Endothelial cell of umbilical vein (primary cell): ENCODE measurements around the gene RNF157. TPM values are rescaled to one million over a fixed set of nuclear protein-coding genes. Genes with fewer than 3 reads are reported as not detected.
A peak's percentile ranks its signal among the peaks of the same experiment; 100 is the strongest.

Source experiments
- BruUV-seq: library from RNA; stranded (reverse); fragments of 400-500 nt; replicated peaks from 2 replicates; lab custom pipeline; 2021; lab: Mats Ljungman, UMichigan
- CTCF ChIA-PET: fragments of 300-600, 350-600 bp; sonication (Branson Sonifier 250); formaldehyde crosslinking; loops from one replicate; lab custom pipeline; 2021; ENCODE audit warnings: antibody characterized with exemption, inconsistent platforms; lab: Charles Lee
- POLR2A ChIA-PET: fragments of 300-600, 350-600 bp; sonication (Branson Sonifier 250); formaldehyde crosslinking; loops from one replicate; lab custom pipeline; 2021; ENCODE audit warnings: antibody characterized with exemption, inconsistent platforms; lab: Charles Lee
- DNase-seq: peaks from one replicate; pipeline ENCODE4 v3.0.0-alpha.2; 2011; ENCODE audit warnings: low read depth, low spot score
- FAIRE-seq: peaks from 2 replicates; lab custom pipeline; 2011; peaks lifted over from hg19 to GRCh38; lab: Jason Lieb, UNC
- H2AFZ ChIP-seq: 2 replicates; pipeline ENCODE4 v1.6.0; 2012; ENCODE audit warnings: low read depth, low read length, control low read depth, inconsistent platforms
- H3K27ac ChIP-seq: 2 replicates; pipeline ENCODE4 v1.5.1; 2011; ENCODE audit warnings: low read depth, mild to moderate bottlenecking, control low read depth, low read length, moderate library complexity; ENCODE audit not compliant: insufficient read depth
- H3K27me3 ChIP-seq, 2 experiments: 2 replicates each; pipeline versions ENCODE4 v1.6.0 to v1.6.1; 2011; ENCODE audit warnings: low read length in 2 of 2, mixed read lengths in 1 of 2; ENCODE audit not compliant: control insufficient read depth in 2 of 2, insufficient read depth in 2 of 2
- H3K36me3 ChIP-seq, 2 experiments: 2 replicates in 1 of 2; 3 replicates in 1 of 2; pipeline ENCODE4 v1.5.1; 2011; ENCODE audit warnings: low read length in 2 of 2, mild to moderate bottlenecking in 1 of 2, moderate library complexity in 1 of 2; ENCODE audit not compliant: control insufficient read depth in 2 of 2, insufficient read depth in 2 of 2; ENCODE audit errors: extremely low read depth in 1 of 2
- H3K4me1 ChIP-seq: 3 replicates; pipeline ENCODE4 v1.5.1; 2011; ENCODE audit warnings: mild to moderate bottlenecking, low read length; ENCODE audit not compliant: control insufficient read depth, insufficient read depth; ENCODE audit errors: extremely low read depth
- H3K4me2 ChIP-seq: 2 replicates; pipeline ENCODE4 v1.6.1; 2011; ENCODE audit warnings: low read length, control low read depth, mixed read lengths; ENCODE audit not compliant: insufficient read depth
- H3K4me3 ChIP-seq, 3 experiments: fragments of 200-600 bp in 1 of 3; sonication (generic), shearing (Covaris generic) in 1 of 3; replicated peaks in 1 of 3; 2 replicates each; pipeline ENCODE4 v1.5.1; 2011 to 2016; ENCODE audit warnings: control low read depth in 3 of 3, low read length in 3 of 3, mild to moderate bottlenecking in 2 of 3, inconsistent platforms in 1 of 3, low read depth in 1 of 3, moderate library complexity in 1 of 3; ENCODE audit not compliant: insufficient read depth in 1 of 3
- H3K79me2 ChIP-seq: 2 replicates; pipeline ENCODE4 v1.6.0; 2012; ENCODE audit warnings: low read length, inconsistent platforms; ENCODE audit not compliant: control insufficient read depth, insufficient read depth
- H3K9ac ChIP-seq: replicated peaks from 2 replicates; pipeline ENCODE3; 2011; ENCODE audit warnings: low read length, control low read depth; ENCODE audit not compliant: insufficient read depth; ENCODE audit errors: extremely low read depth
- H3K9me1 ChIP-seq: replicated peaks from 3 replicates; pipeline ENCODE4 v1.6.0; 2011; ENCODE audit warnings: mild to moderate bottlenecking, low read length; ENCODE audit not compliant: control insufficient read depth, insufficient read depth; ENCODE audit errors: extremely low read depth
- H3K9me3 ChIP-seq: replicated peaks from 2 replicates; pipeline ENCODE4 v1.5.1; 2012; ENCODE audit warnings: low read length, inconsistent platforms; ENCODE audit not compliant: control insufficient read depth, insufficient read depth
- H4K20me1 ChIP-seq: replicated peaks from 2 replicates; pipeline ENCODE3; 2011; ENCODE audit warnings: mild to moderate bottlenecking, low read length; ENCODE audit not compliant: control insufficient read depth, insufficient read depth; ENCODE audit errors: extremely low read depth
- EZH2 ChIP-seq: IDR thresholded peaks from 2 replicates; pipeline ENCODE4 v1.6.1; 2012; ENCODE audit warnings: borderline replicate concordance, low read depth, mild to moderate bottlenecking, moderate library complexity, low read length, inconsistent platforms; ENCODE audit not compliant: severe bottlenecking
- FOS ChIP-seq: IDR thresholded peaks from 2 replicates; pipeline ENCODE4 v1.6.1; 2011; ENCODE audit warnings: mild to moderate bottlenecking, low read length, moderate library complexity, borderline replicate concordance; ENCODE audit not compliant: insufficient read depth
- GATA2 ChIP-seq: IDR thresholded peaks from 2 replicates; pipeline ENCODE4 v1.7.0; 2011; ENCODE audit warnings: low read depth, mild to moderate bottlenecking, moderate library complexity, mixed read lengths, low read length; ENCODE audit not compliant: insufficient read length, insufficient read depth
- JUN ChIP-seq: IDR thresholded peaks from 2 replicates; pipeline ENCODE4 v1.6.1; 2011; ENCODE audit warnings: borderline replicate concordance, low read depth; ENCODE audit not compliant: insufficient read length, insufficient read depth
- MYC ChIP-seq: IDR thresholded peaks from one replicate; pipeline ENCODE4 v1.6.1; 2011; ENCODE audit warnings: mild to moderate bottlenecking, low read depth, low read length
- POLR2A ChIP-seq: IDR thresholded peaks from 2 replicates; pipeline ENCODE4 v1.6.1; 2012; ENCODE audit warnings: low read depth, mild to moderate bottlenecking, control low read depth, low read length
- POLR2AphosphoS5 ChIP-seq: IDR thresholded peaks from 2 replicates; pipeline ENCODE4 v1.6.1; 2012; ENCODE audit warnings: low read depth, mild to moderate bottlenecking, control low read depth, low read length, moderate library complexity; ENCODE audit not compliant: insufficient read depth
- dilution Hi-C: fragments of 300-500 bp; cut with MboI; formaldehyde crosslinking; loops from one replicate; pipeline ENCODE4 v1.15.0; 2019; ENCODE audit warnings: low sequenced_read_pairs; ENCODE audit not compliant: extremely low pct_ligation_motif_present
- intact Hi-C: fragments of 100-400 bp; cut with micrococcal nuclease; formaldehyde crosslinking; loops from one replicate; pipeline ENCODE4 v1.10.0; 2022
- polyA plus RNA-seq, 4 experiments: library from polyadenylated mRNA; depleted of rRNA in 3 of 4; stranded (reverse) in 3 of 4; unstranded in 1 of 4; fragments of >200 nt; gene quantifications; 2 replicates each; pipeline versions ENCODE4 v1.2.1 to v1.2.3, GENCODE V29; 2011 to 2012; ENCODE audit warnings: missing spikeins in 1 of 4
- total RNA-seq: library from RNA; stranded (reverse); gene quantifications from 2 replicates; pipeline ENCODE4 v1.2.3, GENCODE V29; 2021
- TF ChIP-seq, protein P1 (sequence below): IDR thresholded peaks from 2 replicates; pipeline ENCODE4 v1.6.1; 2011; ENCODE audit not compliant: insufficient read depth, insufficient read length
- TF ChIP-seq, protein P2 (sequence below), 2 donors: IDR thresholded peaks; 1 replicate in 1 of 2; 2 replicates in 1 of 2; pipeline ENCODE4 v1.5.1; 2011; ENCODE audit warnings: low read length in 2 of 2, mild to moderate bottlenecking in 2 of 2, moderate library complexity in 2 of 2, control low read depth in 1 of 2, inconsistent platforms in 1 of 2, low read depth in 1 of 2; ENCODE audit not compliant: insufficient read depth in 1 of 2; ENCODE audit errors: extremely low read depth in 1 of 2

RNF157 gene
- total and polyA plus RNA-seq, 2 donors (not counting 3 experiments of a cell fraction or from before 2014, with no cell fraction given), result 0.07 to 0.86 TPM

DNA sequence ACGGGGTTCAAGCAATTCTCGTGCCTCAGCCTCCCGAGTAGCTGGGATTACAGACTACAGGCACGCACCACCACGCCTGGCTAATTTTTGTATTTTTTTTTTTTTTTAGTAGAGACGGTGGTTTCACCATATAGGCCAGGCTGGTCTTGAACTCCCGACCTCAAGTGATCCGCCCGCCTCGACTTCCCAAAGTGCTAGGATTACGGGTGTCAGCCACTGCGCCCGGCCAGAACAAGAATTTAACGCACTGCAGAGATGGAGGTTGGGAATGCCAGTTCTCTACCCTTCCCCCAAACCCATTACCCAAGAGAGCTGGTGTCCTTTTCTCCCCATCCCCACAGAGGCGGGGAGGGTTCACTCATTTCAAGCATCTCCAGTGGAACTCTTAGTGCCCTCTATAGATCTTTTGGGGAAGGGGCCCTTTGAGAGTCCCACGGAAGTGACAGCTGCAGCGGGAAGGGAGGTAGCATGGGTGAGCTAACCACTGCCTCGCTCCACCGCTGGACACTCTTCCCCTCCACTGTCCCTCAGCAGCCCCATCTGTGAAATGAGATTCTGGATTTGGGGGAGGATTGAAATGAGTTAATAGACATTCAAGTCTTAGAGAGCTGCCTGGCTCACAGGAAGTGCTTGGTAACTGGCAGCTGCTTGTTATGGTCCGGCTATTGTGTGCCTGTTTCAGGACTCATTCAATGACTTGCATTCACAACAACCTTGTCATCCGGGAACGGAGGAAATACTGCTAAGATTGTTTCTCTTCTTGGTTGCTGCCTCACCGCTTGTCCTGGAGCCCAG is 21.3 kb upstream of the RNF157 start:
- TSS peak; percentile 33 for BruUV-seq
- ChIA-PET POLR2A (interaction anchor here (0.7 to 1.3 kb wide), 3 partner anchors 13 to 21 kb away, joined by 3 to 4 read pairs (median 3); partner anchors contain the start of gene RNF157), CTCF (interaction anchor here (0.9 to 1.7 kb wide), 7 partner anchors 15 to 247 kb away, joined by 3 to 13 read pairs (median 4); partner anchors contain the start of gene RNF157)
- Histone ChIP-seq H2AFZ (peak overlapping the region; percentile 32), H4K20me1 (no peaks in the 10 kb centered on the region), H3K36me3 (no peaks in the 10 kb centered on the region), H3K27me3 (no peaks in the 10 kb centered on the region), H3K9me3 (no peaks in the 10 kb centered on the region), H3K27ac (peak overlapping the region; percentile 95), H3K4me3 (no peak overlapping the region), H3K4me1 (peaks cover 38% of the 10 kb centered on the region), H3K9ac (peak overlapping the region; percentile 7), H3K79me2 (peaks cover 10% of the 10 kb centered on the region), H3K9me1 (no peaks in the 10 kb centered on the region), H3K4me2 (peak overlapping the region; percentile 9)
- intact Hi-C loops (loop anchor here (5.0 kb wide), 1 partner anchor 139 kb away; no protein-coding TSS in a partner anchor), dilution Hi-C loops (no loop called here)
- DNase-seq (peak; percentile 94), FAIRE-seq (peak; percentile 99)
- TF ChIP-seq GATA2 (no peak), EZH2 (no peak), JUN (peak; percentile 41), FOS (peak; percentile 43), MYC (no peak), POLR2A (no peak), POLR2AphosphoS5 (peak; percentile 51)
- TF ChIP-seq, protein P1, sequence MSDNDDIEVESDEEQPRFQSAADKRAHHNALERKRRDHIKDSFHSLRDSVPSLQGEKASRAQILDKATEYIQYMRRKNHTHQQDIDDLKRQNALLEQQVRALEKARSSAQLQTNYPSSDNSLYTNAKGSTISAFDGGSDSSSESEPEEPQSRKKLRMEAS, result no peak
- TF ChIP-seq, protein P2, sequence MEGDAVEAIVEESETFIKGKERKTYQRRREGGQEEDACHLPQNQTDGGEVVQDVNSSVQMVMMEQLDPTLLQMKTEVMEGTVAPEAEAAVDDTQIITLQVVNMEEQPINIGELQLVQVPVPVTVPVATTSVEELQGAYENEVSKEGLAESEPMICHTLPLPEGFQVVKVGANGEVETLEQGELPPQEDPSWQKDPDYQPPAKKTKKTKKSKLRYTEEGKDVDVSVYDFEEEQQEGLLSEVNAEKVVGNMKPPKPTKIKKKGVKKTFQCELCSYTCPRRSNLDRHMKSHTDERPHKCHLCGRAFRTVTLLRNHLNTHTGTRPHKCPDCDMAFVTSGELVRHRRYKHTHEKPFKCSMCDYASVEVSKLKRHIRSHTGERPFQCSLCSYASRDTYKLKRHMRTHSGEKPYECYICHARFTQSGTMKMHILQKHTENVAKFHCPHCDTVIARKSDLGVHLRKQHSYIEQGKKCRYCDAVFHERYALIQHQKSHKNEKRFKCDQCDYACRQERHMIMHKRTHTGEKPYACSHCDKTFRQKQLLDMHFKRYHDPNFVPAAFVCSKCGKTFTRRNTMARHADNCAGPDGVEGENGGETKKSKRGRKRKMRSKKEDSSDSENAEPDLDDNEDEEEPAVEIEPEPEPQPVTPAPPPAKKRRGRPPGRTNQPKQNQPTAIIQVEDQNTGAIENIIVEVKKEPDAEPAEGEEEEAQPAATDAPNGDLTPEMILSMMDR (IDR thresholded peaks at IDR 0.05; ENCODE audit: extremely low read depth in 1 of 2, insufficient read depth in 1 of 2, low read depth in 1 of 2, low read length in 2 of 2), result no peak
